H9 (cell line): ENCODE data around the gene FRMD4B. TPM values are rescaled to one million over a fixed set of nuclear protein-coding genes. Genes with fewer than 3 reads are reported as not detected.

Experiments
- DNase-seq: peaks from one replicate; pipeline ENCODE4 v3.0.0-alpha.2; 2017
- H2AFZ ChIP-seq: one replicate; pipeline ENCODE4 v1.6.1; 2013; ENCODE audit warnings: mild to moderate bottlenecking, low read length, control low read depth, moderate library complexity
- H2AK5ac ChIP-seq: 2 replicates; pipeline ENCODE4 v1.6.1; 2013; ENCODE audit warnings: low read length, control low read depth, mixed read lengths; ENCODE audit not compliant: insufficient read length
- H2BK120ac ChIP-seq: one replicate; pipeline ENCODE4 v1.6.1; 2013; ENCODE audit warnings: low read depth, mild to moderate bottlenecking, low read length, control low read depth, inconsistent platforms; ENCODE audit not compliant: poor library complexity, severe bottlenecking
- H2BK12ac ChIP-seq: 2 replicates; pipeline ENCODE4 v1.6.1; 2013; ENCODE audit warnings: low read length, control low read depth, mixed read lengths, low read depth; ENCODE audit not compliant: insufficient read length
- H2BK15ac ChIP-seq: 2 replicates; pipeline ENCODE4 v1.6.1; 2013; ENCODE audit warnings: low read depth, low read length, control low read depth
- H2BK20ac ChIP-seq: one replicate; pipeline ENCODE4 v1.6.1; 2013; ENCODE audit warnings: low read depth, mild to moderate bottlenecking, low read length, control low read depth, inconsistent platforms; ENCODE audit not compliant: poor library complexity, severe bottlenecking
- H2BK5ac ChIP-seq: 2 replicates; pipeline ENCODE4 v1.6.1; 2013; ENCODE audit warnings: low read length, control low read depth, mixed read lengths; ENCODE audit not compliant: insufficient read length
- H3K14ac ChIP-seq: 2 replicates; pipeline ENCODE4 v1.6.1; 2013; ENCODE audit warnings: low read length, control low read depth; ENCODE audit not compliant: insufficient read depth
- H3K18ac ChIP-seq: 2 replicates; pipeline ENCODE4 v1.6.1; 2013; ENCODE audit warnings: low read depth, mild to moderate bottlenecking, mixed read lengths, low read length, control low read depth; ENCODE audit not compliant: insufficient read length
- H3K23ac ChIP-seq: 2 replicates; pipeline ENCODE4 v1.6.1; 2013; ENCODE audit warnings: low read length, control low read depth, mixed read lengths, low read depth; ENCODE audit not compliant: insufficient read length
- H3K23me2 ChIP-seq: 2 replicates; pipeline ENCODE4 v1.6.1; 2013; ENCODE audit warnings: low read depth, mild to moderate bottlenecking, mixed read lengths, low read length, control low read depth; ENCODE audit not compliant: insufficient read length, poor library complexity, severe bottlenecking
- H3K27ac ChIP-seq: 2 replicates; pipeline ENCODE4 v1.5.1; 2013; ENCODE audit warnings: low read length, control low read depth, mixed read lengths, low read depth; ENCODE audit not compliant: insufficient read length
- H3K27me3 ChIP-seq: 2 replicates; pipeline ENCODE4 v1.6.1; 2013; ENCODE audit warnings: low read length, control low read depth, inconsistent platforms; ENCODE audit not compliant: insufficient read depth
- H3K4ac ChIP-seq: 2 replicates; pipeline ENCODE4 v1.6.1; 2013; ENCODE audit warnings: low read depth, mild to moderate bottlenecking, control low read depth, inconsistent platforms, low read length, moderate library complexity
- H3K4me1 ChIP-seq: 2 replicates; pipeline ENCODE4 v1.6.1; 2013; ENCODE audit warnings: low read length, control low read depth, inconsistent platforms; ENCODE audit not compliant: insufficient read depth
- H3K4me2 ChIP-seq: 2 replicates; pipeline ENCODE4 v1.6.1; 2013; ENCODE audit warnings: low read length, control low read depth, mixed read lengths; ENCODE audit not compliant: insufficient read length, insufficient read depth
- H3K56ac ChIP-seq: 2 replicates; pipeline ENCODE4 v1.6.1; 2013; ENCODE audit warnings: low read depth, mild to moderate bottlenecking, mixed read lengths, low read length, control low read depth; ENCODE audit not compliant: insufficient read length
- H3K79me1 ChIP-seq: 2 replicates; pipeline ENCODE4 v1.6.1; 2013; ENCODE audit warnings: low read depth, mild to moderate bottlenecking, moderate library complexity, low read length, control low read depth, inconsistent platforms; ENCODE audit not compliant: insufficient read depth, poor library complexity, severe bottlenecking
- H3K79me2 ChIP-seq: 2 replicates; pipeline ENCODE4 v1.6.1; 2013; ENCODE audit warnings: low read length, control low read depth, inconsistent platforms; ENCODE audit not compliant: insufficient read depth
- H3K9ac ChIP-seq: 2 replicates; pipeline ENCODE4 v1.6.1; 2013; ENCODE audit warnings: low read length, control low read depth, mixed read lengths; ENCODE audit not compliant: insufficient read length; ENCODE audit errors: extremely low read depth
- H3K9me3 ChIP-seq: one replicate; pipeline ENCODE4 v1.6.1; 2013; ENCODE audit warnings: low read depth, low read length, inconsistent platforms; ENCODE audit not compliant: control insufficient read depth
- H3T11ph ChIP-seq: one replicate; pipeline ENCODE4 v1.6.1; 2013; ENCODE audit warnings: mild to moderate bottlenecking, low read length, control low read depth, inconsistent platforms
- H4K20me1 ChIP-seq: one replicate; pipeline ENCODE4 v1.6.1; 2013; ENCODE audit not compliant: control insufficient read depth, insufficient read length, insufficient read depth
- H4K5ac ChIP-seq: 2 replicates; pipeline ENCODE4 v1.6.1; 2013; ENCODE audit warnings: low read depth, mild to moderate bottlenecking, mixed read lengths, low read length, control low read depth; ENCODE audit not compliant: insufficient read length
- H4K8ac ChIP-seq: replicated peaks from 2 replicates; pipeline ENCODE4 v1.6.1; 2013; ENCODE audit warnings: low read length, control low read depth, mixed read lengths, low read depth; ENCODE audit not compliant: insufficient read length
- H4K91ac ChIP-seq: 2 replicates; pipeline ENCODE4 v1.6.1; 2013; ENCODE audit warnings: low read depth, mild to moderate bottlenecking, moderate library complexity, mixed read lengths, low read length, control low read depth; ENCODE audit not compliant: insufficient read length
- H3K27ac Mint-ChIP-seq, 3 experiments: 2 replicates in 2 of 3; 3 replicates in 1 of 3; pipeline ENCODE4 v1.8.0; 2020 to 2021; ENCODE audit warnings: mixed read lengths in 3 of 3, mild to moderate bottlenecking in 1 of 3, moderate library complexity in 1 of 3
- H3K27me3 Mint-ChIP-seq: 2 replicates; pipeline ENCODE4 v1.8.0; 2021; ENCODE audit warnings: low read depth, mild to moderate bottlenecking, moderate library complexity, mixed read lengths
- H3K36me3 Mint-ChIP-seq, 3 experiments: 2 replicates in 2 of 3; 3 replicates in 1 of 3; pipeline ENCODE4 v1.8.0; 2020 to 2021; ENCODE audit warnings: low read depth in 3 of 3, mixed read lengths in 3 of 3; ENCODE audit not compliant: insufficient read depth in 1 of 3
- H3K4me1 Mint-ChIP-seq, 2 experiments: 2 replicates each; pipeline ENCODE4 v1.8.0; 2020; ENCODE audit warnings: mixed read lengths in 2 of 2
- H3K4me3 Mint-ChIP-seq, 2 experiments: 2 replicates in 1 of 2; 3 replicates in 1 of 2; pipeline ENCODE4 v1.8.0; 2020 to 2021; ENCODE audit warnings: mild to moderate bottlenecking in 2 of 2, mixed read lengths in 2 of 2, moderate library complexity in 1 of 2
- H3K9me3 Mint-ChIP-seq, 2 experiments: 2 replicates in 1 of 2; 3 replicates in 1 of 2; pipeline ENCODE4 v1.8.0; 2020; ENCODE audit warnings: mild to moderate bottlenecking in 2 of 2, mixed read lengths in 2 of 2, moderate library complexity in 1 of 2
- CTCF ChIP-seq: fragments of 200-600 bp; sonication (generic); conservative IDR thresholded peaks from 3 replicates; pipeline ENCODE4 v1.8.0; 2021; ENCODE audit warnings: antibody characterized with exemption, mild to moderate bottlenecking
- WGBS: extraction: QIAGEN DNeasy Blood & Tissue Kit; methylation state at CpG from one replicate; pipeline ENCODE4 v1.1.7; 2013; ENCODE audit warnings: missing lambda C conversion rate, low lambda C conversion rate, mixed read lengths; ENCODE audit not compliant: insufficient read length; ENCODE audit errors: extremely low coverage; 5-methylcytosine and 5-hydroxymethylcytosine counted together
- total RNA-seq: library from RNA; stranded (reverse); gene quantifications from 2 replicates; pipeline ENCODE4 v1.2.1, GENCODE V29; 2021

Gene FRMD4B
- total RNA-seq, 1 experiment from 2014 or later: 3.4 TPM

- no peak overlapping the region for H3T11ph ChIP-seq
- no peak overlapping the region for H3K9ac ChIP-seq
- Mint-ChIP-seq H3K9me3 (no peaks in the 10 kb centered on the region), H3K27me3 (no peaks in the 10 kb centered on the region; the same call in 1 of the 2 replicates), H3K27ac (no peak overlapping the region), H3K4me3 (no peak overlapping the region), H3K4me1 (peaks cover 4 to 6% of the 10 kb centered on the region in 2 experiments; a peak in 3 of 4 replicates), H3K36me3 (no peaks in the 10 kb centered on the region)
- TF ChIP-seq CTCF: no peak
- H3K56ac ChIP-seq: no peak overlapping the region
- no peaks in the 10 kb centered on the region for H3K23me2 ChIP-seq
- WGBS: no CpG with 5 or more reads among the region's 6 CpGs
- no peaks in the 10 kb centered on the region for H3K9me3 ChIP-seq
- H3K4me1 ChIP-seq: no peaks in the 10 kb centered on the region
- no peak overlapping the region for H2BK20ac ChIP-seq
- no peaks in the 10 kb centered on the region for H3K27me3 ChIP-seq
- no peaks in the 10 kb centered on the region for H4K20me1 ChIP-seq
- H3K14ac ChIP-seq: no peak overlapping the region
- H3K23ac ChIP-seq: no peak overlapping the region
- no peak overlapping the region for H2AFZ ChIP-seq
- H3K79me2 ChIP-seq: no peaks in the 10 kb centered on the region
- H3K4me2 ChIP-seq: no peak overlapping the region
- H3K18ac ChIP-seq: no peak overlapping the region
- H3K27ac ChIP-seq: no peak overlapping the region
- no peaks in the 10 kb centered on the region for H3K79me1 ChIP-seq
- no peak overlapping the region for H3K4ac ChIP-seq
- H2BK120ac ChIP-seq: no peak overlapping the region
- no peak overlapping the region for H2AK5ac ChIP-seq
- H2BK5ac ChIP-seq: no peak overlapping the region
- DNase-seq: no peak
- H4K8ac ChIP-seq: no peak overlapping the region
- H2BK12ac ChIP-seq: no peak overlapping the region
- H4K5ac ChIP-seq: no peak overlapping the region
- H4K91ac ChIP-seq: no peak overlapping the region
- H2BK15ac ChIP-seq: no peak overlapping the region
Observed at GRCh38 chr3:69304396-69304795, 81.5 kb downstream of the FRMD4B start.
